Osteoblast (primary cell): ENCODE data around the gene EFNA5. TPM values are rescaled to one million over a fixed set of nuclear protein-coding genes. Genes with fewer than 3 reads are reported as not detected.
A peak's percentile ranks its signal among the peaks of the same experiment; 100 is the strongest.

Experiments
- DNase-seq: peaks from one replicate; pipeline ENCODE4 v3.0.0; 2011; ENCODE audit warnings: low spot score, mixed read lengths; ENCODE audit not compliant: insufficient read length; ENCODE audit errors: missing footprints
- H2AFZ ChIP-seq: 2 replicates; pipeline ENCODE4 v1.6.0; 2011; ENCODE audit warnings: mild to moderate bottlenecking, low read length
- H3K27ac ChIP-seq: 2 replicates; pipeline ENCODE4 v1.5.1; 2011; ENCODE audit warnings: mild to moderate bottlenecking, low read depth, low read length, moderate library complexity
- H3K27me3 ChIP-seq: 2 replicates; pipeline ENCODE4 v1.6.0; 2012; ENCODE audit warnings: mild to moderate bottlenecking, control low read depth, inconsistent platforms, low read length, moderate library complexity; ENCODE audit not compliant: insufficient read depth
- H3K36me3 ChIP-seq: 2 replicates; pipeline ENCODE4 v1.5.1; 2011; ENCODE audit warnings: mild to moderate bottlenecking, low read length, control low read depth, moderate library complexity; ENCODE audit not compliant: insufficient read depth
- H3K4me1 ChIP-seq: 2 replicates; pipeline ENCODE4 v1.5.1; 2011; ENCODE audit warnings: mild to moderate bottlenecking, low read length, control low read depth, moderate library complexity; ENCODE audit not compliant: insufficient read depth
- H3K4me2 ChIP-seq: 2 replicates; pipeline ENCODE4 v1.6.0; 2011; ENCODE audit warnings: mild to moderate bottlenecking, low read length; ENCODE audit not compliant: insufficient read depth
- H3K4me3 ChIP-seq: fragments of 200-600 bp; sonication (generic); 3 replicates; pipeline ENCODE4 v1.5.1; 2012; ENCODE audit warnings: mild to moderate bottlenecking, low read length, inconsistent platforms; ENCODE audit not compliant: insufficient read depth
- H3K79me2 ChIP-seq: 2 replicates; pipeline ENCODE4 v1.6.0; 2012; ENCODE audit warnings: mild to moderate bottlenecking, low read length, control low read depth, inconsistent platforms; ENCODE audit not compliant: insufficient read depth
- H3K9me3 ChIP-seq: 2 replicates; pipeline ENCODE4 v1.5.1; 2011; ENCODE audit warnings: low read depth, low read length, control low read depth
- H4K20me1 ChIP-seq: 2 replicates; pipeline ENCODE4 v1.6.0; 2012; ENCODE audit warnings: mild to moderate bottlenecking, low read length, control low read depth; ENCODE audit not compliant: insufficient read depth
- total RNA-seq: library from RNA; depleted of rRNA; stranded (reverse); fragments of >200 nt; gene quantifications from 2 replicates; pipeline ENCODE4 v1.2.3, GENCODE V29; 2012
- TF ChIP-seq, protein P1 (sequence below): IDR thresholded peaks from 2 replicates; pipeline ENCODE4 v1.5.1; 2011; ENCODE audit warnings: mild to moderate bottlenecking, low read depth, low read length, moderate library complexity; ENCODE audit errors: extremely low read depth

Gene EFNA5
- total RNA-seq, 1 donor = 12.3 TPM

DNA sequence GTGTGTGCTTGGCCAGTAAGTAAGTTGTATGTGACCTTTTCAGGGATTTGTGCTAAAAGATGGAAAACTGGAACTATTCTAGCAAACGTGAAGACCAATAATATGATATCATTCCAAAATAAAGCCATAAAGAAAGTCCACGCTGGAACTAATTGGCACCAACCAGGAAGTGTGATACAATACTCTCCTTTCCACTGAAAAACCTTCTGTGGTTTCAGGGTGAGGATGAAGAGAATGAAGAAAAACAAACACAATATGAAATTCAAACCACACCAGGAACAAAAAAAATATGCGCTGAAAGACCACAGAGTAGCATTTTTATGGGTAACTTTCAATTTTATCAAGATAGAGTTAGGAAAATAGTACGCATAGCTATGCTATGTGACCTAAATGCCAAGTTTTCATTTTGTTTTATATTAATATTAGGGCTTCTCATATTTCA lies 105.8 kb downstream of the EFNA5 start:
- Histone ChIP-seq H3K79me2 (peaks cover 10% of the 10 kb centered on the region), H3K27ac (peak overlapping the region; percentile 14), H2AFZ (peak overlapping the region; percentile 26), H3K4me3 (peak overlapping the region; percentile 46), H3K36me3 (no peaks in the 10 kb centered on the region), H3K4me1 (peaks cover 10% of the 10 kb centered on the region), H3K27me3 (no peaks in the 10 kb centered on the region), H4K20me1 (no peaks in the 10 kb centered on the region), H3K4me2 (peak overlapping the region; percentile 67), H3K9me3 (no peaks in the 10 kb centered on the region)
- TF ChIP-seq, protein P1, sequence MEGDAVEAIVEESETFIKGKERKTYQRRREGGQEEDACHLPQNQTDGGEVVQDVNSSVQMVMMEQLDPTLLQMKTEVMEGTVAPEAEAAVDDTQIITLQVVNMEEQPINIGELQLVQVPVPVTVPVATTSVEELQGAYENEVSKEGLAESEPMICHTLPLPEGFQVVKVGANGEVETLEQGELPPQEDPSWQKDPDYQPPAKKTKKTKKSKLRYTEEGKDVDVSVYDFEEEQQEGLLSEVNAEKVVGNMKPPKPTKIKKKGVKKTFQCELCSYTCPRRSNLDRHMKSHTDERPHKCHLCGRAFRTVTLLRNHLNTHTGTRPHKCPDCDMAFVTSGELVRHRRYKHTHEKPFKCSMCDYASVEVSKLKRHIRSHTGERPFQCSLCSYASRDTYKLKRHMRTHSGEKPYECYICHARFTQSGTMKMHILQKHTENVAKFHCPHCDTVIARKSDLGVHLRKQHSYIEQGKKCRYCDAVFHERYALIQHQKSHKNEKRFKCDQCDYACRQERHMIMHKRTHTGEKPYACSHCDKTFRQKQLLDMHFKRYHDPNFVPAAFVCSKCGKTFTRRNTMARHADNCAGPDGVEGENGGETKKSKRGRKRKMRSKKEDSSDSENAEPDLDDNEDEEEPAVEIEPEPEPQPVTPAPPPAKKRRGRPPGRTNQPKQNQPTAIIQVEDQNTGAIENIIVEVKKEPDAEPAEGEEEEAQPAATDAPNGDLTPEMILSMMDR = no peak
- peak; percentile 59 for DNase-seq

DNA sequence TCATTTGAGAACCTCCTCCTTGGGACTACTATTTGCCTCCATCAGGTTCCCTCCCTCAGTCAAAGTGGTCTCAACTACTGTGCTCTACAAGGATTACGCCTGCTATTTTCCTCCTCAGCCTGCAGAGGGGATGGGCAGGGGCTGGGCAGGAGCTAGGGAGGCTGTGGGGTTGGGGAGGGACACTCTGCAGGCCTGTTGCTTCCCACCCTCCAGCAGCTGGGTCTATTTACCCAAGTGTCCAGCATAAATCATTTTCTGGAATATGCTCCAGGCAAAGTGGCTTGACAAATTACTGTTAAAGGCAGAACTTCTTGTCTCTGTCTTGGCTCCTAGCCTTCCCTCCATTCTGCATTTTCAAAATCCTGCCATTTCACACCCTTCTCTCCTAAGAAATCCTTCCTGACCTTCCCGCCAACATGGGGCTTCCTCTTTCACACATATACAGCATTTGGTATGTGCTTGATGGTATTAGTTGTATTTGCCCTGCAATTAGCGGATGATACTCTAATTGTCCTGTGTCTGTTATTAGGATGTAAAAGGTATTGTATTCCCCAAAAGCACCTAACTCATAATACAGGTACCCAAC lies 106.7 kb downstream of the EFNA5 start:
- Histone ChIP-seq H3K4me1 (peaks cover 10% of the 10 kb centered on the region), H3K4me2 (no peak overlapping the region), H2AFZ (no peak overlapping the region), H3K27me3 (no peaks in the 10 kb centered on the region), H3K9me3 (no peaks in the 10 kb centered on the region), H3K36me3 (no peaks in the 10 kb centered on the region), H3K27ac (no peak overlapping the region), H4K20me1 (no peaks in the 10 kb centered on the region), H3K4me3 (no peak overlapping the region), H3K79me2 (peaks cover 10% of the 10 kb centered on the region)
- no peak for DNase-seq
- TF ChIP-seq, protein P1 = no peak

DNA sequence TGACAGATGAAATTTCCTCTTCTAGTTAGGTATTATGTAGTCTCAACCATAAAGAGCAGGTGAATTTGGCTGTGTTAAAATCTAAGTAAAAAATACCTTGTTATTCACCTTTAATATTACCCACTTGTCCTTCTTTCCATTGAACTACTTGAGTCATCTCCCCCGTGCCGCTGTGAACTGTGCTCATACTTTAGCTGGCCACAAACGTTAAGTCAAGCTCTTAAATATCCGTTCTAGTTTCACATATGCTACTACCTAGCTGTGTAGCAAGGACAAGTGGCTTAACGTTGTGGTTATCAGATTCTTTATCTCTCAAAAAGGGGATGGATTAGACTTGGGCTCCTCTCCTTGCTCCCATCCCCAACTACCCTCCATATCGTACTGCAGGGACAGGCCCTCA lies 110.4 kb downstream of the EFNA5 start:
- Histone ChIP-seq H3K27ac (no peak overlapping the region), H4K20me1 (no peaks in the 10 kb centered on the region), H3K4me1 (peaks cover 24% of the 10 kb centered on the region), H3K9me3 (no peaks in the 10 kb centered on the region), H3K27me3 (no peaks in the 10 kb centered on the region), H3K4me3 (no peak overlapping the region), H2AFZ (no peak overlapping the region), H3K36me3 (no peaks in the 10 kb centered on the region), H3K79me2 (peaks cover 2% of the 10 kb centered on the region), H3K4me2 (no peak overlapping the region)
- no peak for DNase-seq
- TF ChIP-seq, protein P1 = no peak

DNA sequence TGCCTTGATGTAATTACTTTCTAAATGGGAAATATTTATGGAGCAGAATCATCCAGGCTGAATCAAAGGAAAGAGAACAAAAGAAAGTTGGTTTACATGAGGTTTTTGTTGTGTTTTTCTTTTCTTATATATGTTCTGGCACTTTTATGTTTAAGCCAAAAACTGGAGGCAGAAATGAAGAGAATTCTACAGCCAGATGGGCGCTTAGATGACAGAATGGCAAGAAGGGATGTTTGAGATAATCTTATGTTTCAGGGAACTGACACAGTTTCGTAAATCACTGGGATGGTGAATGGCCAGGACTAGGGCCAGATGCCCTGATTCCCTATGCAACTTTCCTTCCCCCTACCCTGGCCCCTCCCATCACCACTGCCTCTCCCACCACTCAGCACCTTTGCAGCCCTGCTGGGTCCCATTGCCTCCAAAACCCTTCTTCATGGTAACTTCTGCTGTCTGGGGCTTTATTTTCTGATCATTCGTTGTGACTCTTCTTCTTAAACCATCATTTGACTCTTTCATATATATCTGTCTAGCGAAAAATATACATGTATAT lies 111.8 kb downstream of the EFNA5 start:
- TF ChIP-seq, protein P1 = no peak
- peak; percentile 9 for DNase-seq
- Histone ChIP-seq H3K27me3 (no peaks in the 10 kb centered on the region), H3K79me2 (peaks cover 2% of the 10 kb centered on the region), H3K9me3 (no peaks in the 10 kb centered on the region), H3K27ac (no peak overlapping the region), H3K36me3 (no peaks in the 10 kb centered on the region), H2AFZ (no peak overlapping the region), H3K4me1 (peaks cover 26% of the 10 kb centered on the region), H3K4me3 (no peak overlapping the region), H3K4me2 (no peak overlapping the region), H4K20me1 (no peaks in the 10 kb centered on the region)
